ENCODE measurements around the gene MORN5. TPM values are rescaled to one million over a fixed set of nuclear protein-coding genes. Genes with fewer than 3 reads are reported as not detected.

Gene MORN5
- total RNA-seq, 1 donor from 2014 or later: not detected

DNA sequence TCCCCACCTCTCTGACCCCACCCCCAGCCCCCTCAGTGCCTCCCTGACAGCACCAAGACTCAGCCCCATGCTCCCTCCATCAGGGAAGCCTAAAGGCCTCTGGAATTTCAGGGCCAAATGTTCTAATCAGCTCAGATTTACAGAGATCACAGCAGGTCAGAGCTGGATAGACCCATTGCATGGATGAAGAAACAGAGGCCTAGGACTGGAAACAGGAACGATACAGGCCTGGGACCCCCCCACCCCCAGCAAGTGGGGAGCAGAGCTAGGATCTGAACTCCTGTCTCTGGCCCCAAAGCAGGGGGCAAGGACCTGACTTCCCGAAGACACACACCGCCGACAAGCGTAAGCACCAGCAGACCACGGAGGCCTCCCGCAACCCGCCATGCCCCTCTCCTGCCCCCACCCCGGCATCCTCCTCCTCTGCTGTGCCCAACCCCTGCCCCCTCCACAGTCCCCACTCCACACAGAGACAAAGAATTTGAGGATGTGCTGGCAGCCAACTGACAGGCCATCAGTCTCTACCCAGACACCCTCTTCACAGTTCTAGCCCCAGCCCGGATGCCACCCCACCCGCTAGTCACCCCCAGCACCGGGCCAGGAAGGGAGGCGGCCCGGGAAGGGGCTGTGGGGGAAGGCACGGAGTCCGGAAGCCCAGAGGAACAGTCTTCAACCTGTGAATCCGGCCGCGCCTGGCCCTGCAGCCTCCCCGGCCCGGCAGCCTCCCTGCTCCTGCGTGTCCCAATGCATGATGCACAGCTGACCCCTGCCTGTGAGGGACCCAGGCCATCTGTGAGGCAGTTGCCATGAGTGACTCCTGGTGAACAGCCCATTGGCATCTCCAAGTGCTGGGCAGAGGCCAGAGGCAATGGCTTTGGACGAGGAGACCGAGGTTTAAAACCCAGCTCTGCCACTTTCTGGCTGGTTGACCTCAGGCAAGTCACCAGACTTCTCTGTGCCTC lies 31.4 kb upstream of the MORN5 start:
- Mint-ChIP-seq H3K9me3 (no peaks in the 10 kb centered on the region), H3K27me3 (peaks cover 53% of the 10 kb centered on the region), H3K36me3 (ENCODE audit: low read depth) (no peaks in the 10 kb centered on the region), H3K4me3 (no peak overlapping the region), H3K4me1 (peaks cover 13% of the 10 kb centered on the region), H3K27ac (no peak overlapping the region)
- no peak for DNase-seq
- intact Hi-C loops (cut with micrococcal nuclease): loop anchor here (10.0 kb wide), 1 partner anchor 327 kb away; no protein-coding TSS in a partner anchor

DNA sequence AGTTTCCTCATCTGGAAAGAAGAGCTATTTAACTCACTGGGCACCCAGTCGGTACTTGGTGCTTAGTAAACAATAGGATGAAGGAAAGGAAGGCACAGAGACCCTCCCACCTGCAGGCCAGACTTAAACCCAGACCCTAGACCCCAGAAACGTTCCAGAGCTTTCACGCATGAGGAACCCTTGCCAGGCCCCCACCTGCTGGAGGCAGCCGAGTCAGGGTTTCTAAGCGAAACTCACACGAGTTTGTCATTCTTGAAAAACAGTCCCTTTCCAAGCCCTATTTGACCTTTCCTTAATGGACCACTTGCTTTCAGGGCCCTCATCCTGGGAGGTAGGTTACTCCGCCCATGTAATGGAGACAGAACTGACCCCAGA lies 30.8 kb upstream of the MORN5 start:
- Mint-ChIP-seq H3K4me3 (no peak overlapping the region), H3K9me3 (no peaks in the 10 kb centered on the region)
- intact Hi-C loops (cut with micrococcal nuclease): loop anchor here (10.0 kb wide), 1 partner anchor 326 kb away; no protein-coding TSS in a partner anchor

DNA sequence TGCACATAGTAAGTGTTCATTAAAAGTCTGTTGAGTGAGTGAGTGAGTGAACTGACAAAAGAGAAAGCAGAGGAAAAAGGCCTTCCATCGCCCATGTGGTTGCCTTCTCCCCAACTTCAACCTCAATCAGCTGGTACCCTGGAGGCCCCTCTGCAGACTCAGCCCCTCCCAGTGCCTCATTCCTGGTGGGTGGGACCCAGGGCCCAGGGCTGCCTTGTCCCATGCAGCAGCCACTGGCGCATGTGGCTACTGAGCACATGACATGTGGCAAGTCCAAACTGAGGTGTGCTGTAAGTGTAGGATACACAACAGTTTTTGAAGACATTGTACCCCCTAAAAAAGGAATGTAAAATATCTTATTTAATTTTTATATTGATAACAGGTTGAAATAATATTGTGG lies 29.7 kb upstream of the MORN5 start:
- intact Hi-C loops (cut with micrococcal nuclease): loop anchor here (10.0 kb wide), 1 partner anchor 325 kb away; no protein-coding TSS in a partner anchor
- Mint-ChIP-seq H3K27me3 (peaks cover 46% of the 10 kb centered on the region), H3K4me3 (no peak overlapping the region), H3K27ac (no peak overlapping the region), H3K4me1 (peaks cover 12% of the 10 kb centered on the region), H3K9me3 (no peaks in the 10 kb centered on the region), H3K36me3 (ENCODE audit: low read depth) (no peaks in the 10 kb centered on the region)
- no peak for DNase-seq

More for the DNA sequence above, 30.8 kb upstream of the MORN5 start:
- Mint-ChIP-seq H3K4me1 (peaks cover 13% of the 10 kb centered on the region), H3K36me3 (ENCODE audit: low read depth) (no peaks in the 10 kb centered on the region), H3K27me3 (peaks cover 53% of the 10 kb centered on the region), H3K27ac (no peak overlapping the region)
- DNase-seq: no peak

- Mint-ChIP-seq H3K4me1 (peaks cover 8% of the 10 kb centered on the region), H3K27me3 (peaks cover 40% of the 10 kb centered on the region), H3K27ac (no peak overlapping the region), H3K36me3 (ENCODE audit: low read depth) (no peaks in the 10 kb centered on the region), H3K9me3 (no peaks in the 10 kb centered on the region), H3K4me3 (no peak overlapping the region)
- no peak for DNase-seq
- intact Hi-C loops (cut with micrococcal nuclease): no loop called here
These were observed 28.9 kb upstream of the MORN5 start for GRCh38 chr9:122130837-122131236.

- Mint-ChIP-seq H3K36me3 (ENCODE audit: low read depth) (no peaks in the 10 kb centered on the region), H3K9me3 (no peaks in the 10 kb centered on the region), H3K27me3 (peaks cover 33% of the 10 kb centered on the region), H3K4me3 (no peak overlapping the region), H3K27ac (no peak overlapping the region), H3K4me1 (peaks cover 2% of the 10 kb centered on the region)
- DNase-seq: no peak
- intact Hi-C loops (cut with micrococcal nuclease): no loop called here
These were observed 28.2 kb upstream of the MORN5 start for GRCh38 chr9:122131401-122132001.

DNA sequence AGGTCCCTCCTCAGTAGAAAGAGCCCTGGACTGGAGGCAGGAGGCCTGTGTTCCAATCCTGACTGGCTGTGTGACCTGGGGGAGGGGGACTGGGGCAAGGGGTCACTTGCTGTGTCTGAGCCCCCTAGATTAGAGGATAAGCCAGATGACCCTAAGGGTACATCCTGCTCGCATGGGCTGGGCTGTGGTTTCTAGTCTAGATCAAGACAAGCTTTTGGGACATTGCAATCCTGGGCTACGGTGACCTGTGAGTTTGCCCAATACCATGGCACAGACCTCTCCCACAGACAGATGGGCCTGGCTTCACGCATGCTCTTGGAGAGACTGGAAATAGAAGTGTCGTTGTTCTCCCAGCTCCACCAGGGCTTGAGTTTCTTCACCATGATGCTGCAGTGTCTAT lies 27.2 kb upstream of the MORN5 start:
- H3K4me1 Mint-ChIP-seq: no peaks in the 10 kb centered on the region
- no peak overlapping the region for H3K27ac Mint-ChIP-seq
- H3K27me3 Mint-ChIP-seq: peaks cover 25% of the 10 kb centered on the region
- no peak for DNase-seq
- H3K36me3 Mint-ChIP-seq (ENCODE audit: low read depth): no peaks in the 10 kb centered on the region
- H3K4me3 Mint-ChIP-seq: no peak overlapping the region
- intact Hi-C loops (cut with micrococcal nuclease): no loop called here
- H3K9me3 Mint-ChIP-seq: no peaks in the 10 kb centered on the region

DNA sequence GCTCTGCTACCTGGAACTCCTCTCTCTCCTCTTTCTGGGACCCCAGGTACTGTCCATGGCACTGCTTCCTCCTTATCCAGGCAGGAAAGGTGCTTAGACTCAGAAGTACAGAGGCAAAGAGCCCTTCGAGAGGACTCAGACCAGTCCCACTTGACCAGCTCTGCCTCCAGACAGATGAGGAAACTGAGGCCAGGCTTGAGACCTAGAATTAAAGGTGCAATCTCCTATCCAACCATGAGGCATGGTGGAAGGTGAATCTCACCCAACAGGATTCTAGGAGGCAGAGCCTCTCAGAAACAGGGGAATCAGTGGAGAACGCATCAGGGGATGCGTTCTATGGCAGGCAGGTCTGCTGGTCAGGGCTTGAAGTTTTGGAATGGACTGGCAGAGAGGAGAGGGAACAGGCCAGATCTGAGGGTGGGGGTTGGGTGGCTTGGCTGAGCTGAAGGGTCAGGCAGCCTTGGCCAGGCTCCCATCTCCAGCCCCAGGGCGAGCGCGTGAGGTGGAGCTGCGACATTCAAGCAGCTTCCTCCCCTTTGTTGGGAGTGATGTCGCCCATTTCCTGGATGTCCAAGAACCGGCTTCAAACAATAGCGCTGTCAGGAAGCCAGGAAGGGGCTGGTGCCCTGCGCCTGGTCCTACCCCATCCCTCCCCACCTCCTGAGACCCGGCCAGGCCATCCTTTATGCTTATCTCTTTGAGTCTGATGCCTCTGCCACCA lies 26.3 kb upstream of the MORN5 start:
- Mint-ChIP-seq H3K36me3 (ENCODE audit: low read depth) (no peaks in the 10 kb centered on the region), H3K27ac (no peak overlapping the region), H3K4me3 (no peak overlapping the region), H3K9me3 (no peaks in the 10 kb centered on the region), H3K27me3 (peaks cover 19% of the 10 kb centered on the region), H3K4me1 (no peaks in the 10 kb centered on the region)
- intact Hi-C loops (cut with micrococcal nuclease): no loop called here
- no peak for DNase-seq

DNA sequence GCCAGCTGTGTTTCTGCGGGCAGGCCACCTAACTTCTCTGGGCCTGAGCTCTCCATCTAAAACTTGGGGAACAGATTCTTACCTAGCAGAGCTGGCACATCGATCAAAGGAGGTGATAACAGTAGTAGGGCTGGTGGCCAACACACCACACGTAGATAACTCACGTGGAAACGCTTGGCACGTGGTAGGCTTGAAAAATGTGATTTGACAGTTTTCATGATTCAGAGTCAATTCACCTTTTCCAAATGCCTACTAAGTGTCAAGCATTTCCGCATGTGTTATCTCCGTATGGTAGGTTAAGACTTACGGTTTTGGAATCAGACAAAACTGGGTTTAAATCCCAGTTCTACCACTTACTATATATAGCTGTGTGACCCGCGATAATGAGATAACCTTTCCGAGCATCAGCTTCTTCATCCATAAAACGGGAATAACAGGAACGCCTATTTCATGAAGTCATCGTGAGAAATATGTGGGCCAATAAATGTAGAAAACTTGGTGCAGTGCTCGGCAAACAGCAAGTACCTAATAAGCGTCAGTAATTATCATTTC lies 25.6 kb upstream of the MORN5 start:
- no peaks in the 10 kb centered on the region for H3K9me3 Mint-ChIP-seq
- no peak for DNase-seq
- no peak overlapping the region for H3K4me3 Mint-ChIP-seq
- H3K4me1 Mint-ChIP-seq: no peaks in the 10 kb centered on the region
- no peaks in the 10 kb centered on the region for H3K36me3 Mint-ChIP-seq (ENCODE audit: low read depth)
- H3K27me3 Mint-ChIP-seq: peaks cover 16% of the 10 kb centered on the region
- intact Hi-C loops (cut with micrococcal nuclease): no loop called here
- no peak overlapping the region for H3K27ac Mint-ChIP-seq

DNA sequence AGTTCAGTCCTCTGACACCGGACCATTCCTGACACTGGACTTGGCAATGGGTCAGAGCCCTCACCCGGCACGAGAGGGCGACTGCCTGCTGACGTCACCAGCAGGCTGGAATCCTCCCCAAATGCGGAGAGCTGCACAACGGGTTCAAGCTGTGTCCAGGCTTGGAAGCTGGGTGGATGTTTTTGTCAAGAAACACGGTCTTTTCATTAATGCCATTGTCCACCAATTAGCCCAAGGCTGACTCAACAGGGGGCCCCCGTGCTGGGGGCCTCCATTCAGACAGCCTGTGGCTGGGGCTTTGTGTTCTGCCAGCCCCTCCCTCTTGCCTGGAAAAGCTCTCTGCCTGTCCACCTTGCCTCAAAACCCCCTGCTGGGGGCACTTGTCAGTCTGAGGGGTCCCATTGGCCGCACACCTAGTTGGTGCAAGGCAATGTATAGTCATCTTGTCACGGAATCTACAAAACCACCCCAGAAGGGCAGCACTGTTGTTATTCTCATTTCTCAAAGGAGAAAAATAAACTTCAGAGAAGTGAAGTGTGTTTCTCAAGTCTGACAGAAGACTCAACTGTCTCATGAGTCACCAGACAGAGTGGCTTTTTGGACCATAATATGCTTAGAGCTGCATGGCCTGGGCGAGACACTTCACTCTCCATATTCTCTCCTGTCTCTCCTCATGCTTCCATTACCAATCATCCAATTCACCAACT lies 24.7 kb upstream of the MORN5 start:
- Mint-ChIP-seq H3K4me3 (no peak overlapping the region), H3K36me3 (ENCODE audit: low read depth) (no peaks in the 10 kb centered on the region), H3K4me1 (no peaks in the 10 kb centered on the region), H3K27me3 (peaks cover 13% of the 10 kb centered on the region), H3K27ac (no peak overlapping the region), H3K9me3 (no peaks in the 10 kb centered on the region)
- DNase-seq: no peak
- intact Hi-C loops (cut with micrococcal nuclease): no loop called here

- Mint-ChIP-seq H3K36me3 (ENCODE audit: low read depth) (no peaks in the 10 kb centered on the region), H3K27ac (no peak overlapping the region), H3K27me3 (peaks cover 13% of the 10 kb centered on the region), H3K9me3 (no peaks in the 10 kb centered on the region), H3K4me3 (no peak overlapping the region), H3K4me1 (no peaks in the 10 kb centered on the region)
- no peak for DNase-seq
- intact Hi-C loops (cut with micrococcal nuclease): no loop called here
These were observed 24.2 kb upstream of the MORN5 start for GRCh38 chr9:122135529-122135859.

GRCh38 chr9:122138560-122139268 lies 21.0 kb upstream of the MORN5 start:
- H3K27ac Mint-ChIP-seq: no peak overlapping the region
- intact Hi-C loops (cut with micrococcal nuclease): no loop called here
- no peak for DNase-seq
- H3K36me3 Mint-ChIP-seq (ENCODE audit: low read depth): peaks cover 9% of the 10 kb centered on the region
- no peaks in the 10 kb centered on the region for H3K9me3 Mint-ChIP-seq
- H3K4me1 Mint-ChIP-seq: no peaks in the 10 kb centered on the region
- no peaks in the 10 kb centered on the region for H3K27me3 Mint-ChIP-seq
- no peak overlapping the region for H3K4me3 Mint-ChIP-seq

DNA sequence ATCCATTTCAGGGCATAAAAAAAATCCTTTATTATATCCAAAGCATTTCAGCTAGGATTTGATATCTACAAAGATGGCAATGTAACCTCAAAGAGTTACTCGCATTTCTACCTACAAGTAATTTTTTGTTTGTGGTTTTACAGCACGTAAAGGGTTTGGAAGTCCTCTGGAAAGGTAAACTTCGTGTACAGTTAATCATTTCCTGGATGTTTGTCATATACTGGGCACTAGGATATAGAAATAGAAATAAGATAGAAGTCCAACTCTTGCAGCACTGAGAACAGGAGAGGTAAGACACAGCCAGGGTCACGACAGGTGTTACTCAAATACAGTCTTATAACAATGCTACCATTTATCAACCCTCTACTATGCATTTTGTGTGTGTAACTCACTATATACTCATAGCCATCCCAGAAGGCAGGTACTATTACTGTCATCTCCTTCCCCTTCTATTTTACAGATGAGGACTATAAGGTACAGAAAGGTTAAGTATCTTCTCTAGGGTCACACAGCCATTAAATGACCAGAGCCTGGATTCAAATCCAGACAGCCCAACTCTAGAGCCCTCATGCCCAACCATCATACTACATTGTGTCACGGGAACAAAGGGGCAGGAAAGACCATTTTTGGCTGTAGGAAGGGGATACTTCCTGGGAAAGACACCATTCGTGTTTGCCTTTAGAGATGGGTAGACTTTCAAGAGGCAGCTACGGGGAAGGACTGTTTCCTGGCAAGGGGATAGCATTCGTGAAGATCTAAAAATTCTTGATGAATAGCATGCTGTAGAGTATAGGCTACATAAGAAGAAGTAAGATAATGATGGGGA lies 19.1 kb upstream of the MORN5 start:
- intact Hi-C loops (cut with micrococcal nuclease): no loop called here
- H3K27ac Mint-ChIP-seq: no peak overlapping the region
- DNase-seq: no peak
- H3K4me3 Mint-ChIP-seq: no peak overlapping the region
- H3K9me3 Mint-ChIP-seq: no peaks in the 10 kb centered on the region
- no peaks in the 10 kb centered on the region for H3K27me3 Mint-ChIP-seq
- H3K4me1 Mint-ChIP-seq: no peaks in the 10 kb centered on the region
- H3K36me3 Mint-ChIP-seq (ENCODE audit: low read depth): peaks cover 24% of the 10 kb centered on the region

Measured in activated CD4-positive, alpha-beta T cell treated with anti-CD3 and anti-CD28 coated beads, Interleukin-2, amount 10 ng/mL, durations not matched to agents 24 days and 14 days (primary cell).